SK-N-SH (cell line): ENCODE results near the gene INF2. TPM values are rescaled to one million over a fixed set of nuclear protein-coding genes. Genes with fewer than 3 reads are reported as not detected.

Experiments
- CTCF ChIA-PET: fragments of 300-600, 350-600 bp; formaldehyde crosslinking; extraction: SDS; loops from one replicate; lab custom pipeline; 2021; lab: Yijun Ruan, JAX
- POLR2A ChIA-PET: fragments of 350-600 bp; sonication (Branson Sonifier 250); formaldehyde crosslinking; extraction: SDS; loops from one replicate; lab custom pipeline; 2020; ENCODE audit warnings: antibody characterized with exemption, inconsistent platforms; lab: Yijun Ruan, JAX
- DNase-seq: peaks from one replicate; pipeline ENCODE4 v3.0.0; 2012
- H2AFZ ChIP-seq: fragments of 200-600 bp; sonication (generic); 2 replicates; pipeline ENCODE4 v1.8.1; 2016; ENCODE audit warnings: antibody characterized with exemption, mild to moderate bottlenecking, low read depth
- H3F3A ChIP-seq: fragments of 200-600 bp; sonication (generic); replicated peaks from 2 replicates; pipeline ENCODE3; 2016; ENCODE audit warnings: antibody characterized with exemption, mild to moderate bottlenecking; ENCODE audit not compliant: insufficient read depth
- H3K27ac ChIP-seq, 2 experiments: fragments of 200-500 bp in 1 of 2; fragments of 200-600 bp in 1 of 2; sonication (Bioruptor generic) in 1 of 2; sonication (generic), shearing (Covaris generic) in 1 of 2; 2 replicates each; pipeline versions ENCODE4 v1.5.1 to v1.6.1; 2014 to 2016; ENCODE audit warnings: low read depth in 2 of 2, inconsistent platforms in 1 of 2, low read length in 1 of 2, mild to moderate bottlenecking in 1 of 2, mixed read lengths in 1 of 2
- H3K27me3 ChIP-seq: fragments of 200-600 bp; sonication (generic), shearing (Covaris generic); 2 replicates; pipeline ENCODE4 v1.6.1; 2016; ENCODE audit warnings: mixed run types; ENCODE audit not compliant: insufficient read depth
- H3K36me3 ChIP-seq, 2 experiments: fragments of 200-500 bp in 1 of 2; fragments of 200-600 bp in 1 of 2; sonication (Bioruptor generic) in 1 of 2; sonication (generic) in 1 of 2; replicated peaks in 1 of 2; 2 replicates each; pipeline versions ENCODE3 to v1.5.1; 2014 to 2016; ENCODE audit warnings: low read length in 1 of 2, mild to moderate bottlenecking in 1 of 2; ENCODE audit not compliant: insufficient read depth in 2 of 2, control insufficient read depth in 1 of 2
- H3K4me1 ChIP-seq, 2 experiments: fragments of 200-500 bp in 1 of 2; fragments of 200-600 bp in 1 of 2; sonication (Bioruptor generic) in 1 of 2; sonication (generic), shearing (Covaris generic) in 1 of 2; 2 replicates each; pipeline versions ENCODE4 v1.5.1 to v1.6.1; 2014 to 2016; ENCODE audit warnings: low read depth in 1 of 2, low read length in 1 of 2, mixed run types in 1 of 2; ENCODE audit not compliant: insufficient read depth in 2 of 2, control insufficient read depth in 1 of 2
- H3K4me2 ChIP-seq: fragments of 200-600 bp; sonication (generic), shearing (Covaris generic); 2 replicates; pipeline ENCODE4 v1.6.1; 2017; ENCODE audit warnings: mixed run types
- H3K4me3 ChIP-seq, 2 experiments: fragments of 200-500 bp in 1 of 2; fragments of 200-600 bp in 1 of 2; sonication (Bioruptor generic) in 1 of 2; sonication (generic), shearing (Covaris generic) in 1 of 2; 2 replicates each; pipeline versions ENCODE4 v1.5.1 to v1.8.1; 2014 to 2016; ENCODE audit warnings: low read depth in 2 of 2, inconsistent platforms in 1 of 2, low read length in 1 of 2, mild to moderate bottlenecking in 1 of 2, mixed read lengths in 1 of 2, moderate library complexity in 1 of 2
- H3K79me2 ChIP-seq: fragments of 200-600 bp; sonication (generic); 2 replicates; pipeline ENCODE4 v1.8.1; 2017; ENCODE audit warnings: mild to moderate bottlenecking; ENCODE audit not compliant: insufficient read depth
- H3K9ac ChIP-seq: fragments of 200-600 bp; sonication (generic); 2 replicates; pipeline ENCODE4 v1.6.1; 2017; ENCODE audit warnings: mixed run types
- H3K9me2 ChIP-seq: fragments of 200-600 bp; sonication (generic); 2 replicates; pipeline ENCODE4 v1.6.1; 2017; ENCODE audit warnings: mixed run types
- H3K9me3 ChIP-seq: fragments of 200-600 bp; sonication (generic); 2 replicates; pipeline ENCODE4 v1.6.1; 2017; ENCODE audit warnings: mixed run types, mild to moderate bottlenecking, moderate library complexity
- H4K20me1 ChIP-seq: fragments of 200-600 bp; sonication (generic); 2 replicates; pipeline ENCODE4 v1.6.1; 2017; ENCODE audit warnings: mild to moderate bottlenecking, mixed run types; ENCODE audit not compliant: insufficient read depth
- EP300 ChIP-seq, 2 experiments: IDR thresholded peaks; 2 replicates each; pipeline versions ENCODE4 v1.4.0 to v1.6.1; 2012; ENCODE audit warnings: borderline replicate concordance in 1 of 2, low read depth in 1 of 2, low read length in 1 of 2
- FOSL2 ChIP-seq: IDR thresholded peaks from 2 replicates; pipeline ENCODE4 v1.4.0; 2012; ENCODE audit warnings: low read depth, mild to moderate bottlenecking, moderate library complexity, borderline replicate concordance
- FOXM1 ChIP-seq: IDR thresholded peaks from 2 replicates; pipeline ENCODE4 v1.4.0; 2012; ENCODE audit warnings: low read depth, mild to moderate bottlenecking
- MEF2A ChIP-seq: IDR thresholded peaks from 2 replicates; pipeline ENCODE4 v1.4.0; 2012; ENCODE audit warnings: low read depth, borderline replicate concordance
- MXI1 ChIP-seq: IDR thresholded peaks from 2 replicates; pipeline ENCODE4 v1.6.1; 2012; ENCODE audit warnings: mild to moderate bottlenecking, low read depth, low read length, improper control_type of control experiment
- NFIC ChIP-seq: IDR thresholded peaks from 2 replicates; pipeline ENCODE4 v1.4.0; 2012; ENCODE audit warnings: borderline replicate concordance
- NRF1 ChIP-seq: IDR thresholded peaks from 2 replicates; pipeline ENCODE4 v1.6.1; 2012; ENCODE audit warnings: low read depth, mild to moderate bottlenecking, low read length
- RCOR1 ChIP-seq: fragments of 150-350 bp; IDR thresholded peaks from 2 replicates; pipeline ENCODE4 v1.6.1; 2017; ENCODE audit warnings: antibody characterized with exemption, low read length
- SIN3A ChIP-seq: IDR thresholded peaks from 2 replicates; pipeline ENCODE4 v1.6.1; 2012; ENCODE audit warnings: low read depth, mild to moderate bottlenecking, low read length, moderate library complexity, borderline replicate concordance
- SMC3 ChIP-seq: IDR thresholded peaks from 2 replicates; pipeline ENCODE4 v1.6.1; 2012; ENCODE audit warnings: low read depth, low read length, improper control_type of control experiment
- TAF1 ChIP-seq: IDR thresholded peaks from 2 replicates; pipeline ENCODE4 v1.6.1; 2012; ENCODE audit warnings: low read depth, mild to moderate bottlenecking, low read length, moderate library complexity, borderline replicate concordance
- USF1 ChIP-seq: IDR thresholded peaks from 2 replicates; pipeline ENCODE4 v1.4.0; 2012; ENCODE audit warnings: low read depth, borderline replicate concordance
- USF2 ChIP-seq: fragments of 150-350 bp; IDR thresholded peaks from 2 replicates; pipeline ENCODE4 v1.6.1; 2017; ENCODE audit warnings: antibody characterized with exemption, low read length, low read depth, borderline replicate concordance
- YY1 ChIP-seq: IDR thresholded peaks from 2 replicates; pipeline ENCODE4 v1.4.0; 2012; ENCODE audit warnings: low read depth, mild to moderate bottlenecking
- WGBS: methylation state at CpG from one replicate; pipeline ENCODE4 v1.1.6; 2017; ENCODE audit warnings: low lambda C conversion rate; 5-methylcytosine and 5-hydroxymethylcytosine counted together
- polyA plus RNA-seq, 3 experiments: library from polyadenylated mRNA; depleted of rRNA; stranded (reverse); fragments of >200 nt; gene quantifications; 2 replicates each; pipeline ENCODE4 v1.2.3, GENCODE V29; 2012
- TF ChIP-seq, protein P1 (sequence below): IDR thresholded peaks from 2 replicates; pipeline ENCODE4; 2012
- TF ChIP-seq, protein P2 (sequence below): IDR thresholded peaks from 2 replicates; pipeline ENCODE4 v1.4.0; 2012; ENCODE audit warnings: low read depth, borderline replicate concordance
- TF ChIP-seq, protein P3 (sequence below): IDR thresholded peaks from 2 replicates; pipeline ENCODE4 v1.4.0; 2012; ENCODE audit warnings: low read depth

Gene INF2
- polyA plus RNA-seq, 1 of the 3 experiments (the other 2 are of a cell fraction) = 32.5 TPM

DNA sequence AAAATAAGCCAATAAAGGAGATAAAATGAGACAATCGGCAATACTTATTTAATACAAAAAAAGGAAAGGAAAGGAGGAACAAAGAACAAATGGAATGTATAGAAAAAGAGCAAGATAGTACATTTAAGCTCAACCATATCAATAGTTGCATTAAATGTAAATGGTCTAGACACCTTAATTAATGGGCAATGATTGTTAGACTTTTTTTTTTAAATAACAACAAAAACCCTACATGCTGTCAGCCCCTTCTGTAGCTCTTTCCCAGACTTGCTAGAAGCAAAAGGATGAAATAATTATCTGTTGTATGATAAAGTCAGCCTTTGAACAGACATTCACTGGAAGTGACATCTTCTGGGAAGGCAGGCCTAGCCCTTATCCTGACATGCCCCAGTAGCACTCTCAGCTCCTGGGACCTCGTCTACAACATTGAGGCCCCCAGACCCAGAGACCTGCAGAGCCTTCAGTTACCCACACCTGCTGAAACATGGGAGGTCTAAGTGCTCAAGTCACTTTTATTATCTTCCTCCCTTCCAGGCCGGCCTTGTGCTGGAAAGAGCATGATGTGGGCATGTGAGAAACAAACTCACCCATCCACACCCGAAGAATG, 76.9 kb downstream of the INF2 start:
- peaks cover 6 to 10% of the 10 kb centered on the region in 2 experiments for H3K36me3 ChIP-seq
- no peaks in the 10 kb centered on the region for H3K27me3 ChIP-seq
- WGBS = 88% methylated on average over 3 of the region's 4 CpGs
- H3K4me2 ChIP-seq = no peak overlapping the region
- H3K4me1 ChIP-seq = peaks cover 0 to 7% of the 10 kb centered on the region in 2 experiments; a peak in 1 of 4 replicates
- no peaks in the 10 kb centered on the region for H3K79me2 ChIP-seq
- ChIA-PET POLR2A (no interaction called here), CTCF (interaction anchor here (0.9 to 6.5 kb wide), 7 partner anchors 12 to 90 kb away, joined by 3 to 85 read pairs (median 25); partner anchors contain the start of genes AKT1 and SIVA1)
- H3K4me3 ChIP-seq = no peak overlapping the region
- H4K20me1 ChIP-seq = no peaks in the 10 kb centered on the region
- no peak overlapping the region for H2AFZ ChIP-seq
- DNase-seq = no peak
- no peaks in the 10 kb centered on the region for H3K9me3 ChIP-seq
- TF ChIP-seq SIN3A (no peak), NFIC (no peak), FOSL2 (no peak), MEF2A (no peak)
- peaks cover 28% of the 10 kb centered on the region for H3F3A ChIP-seq
- H3K9ac ChIP-seq = no peak overlapping the region
- H3K9me2 ChIP-seq = no peaks in the 10 kb centered on the region
- H3K27ac ChIP-seq = no peak overlapping the region

GRCh38 chr14:104766863-104767633, 77.6 kb downstream of the INF2 start:
- H3K36me3 ChIP-seq = peaks cover 8 to 17% of the 10 kb centered on the region in 2 experiments
- H4K20me1 ChIP-seq = no peaks in the 10 kb centered on the region
- TF ChIP-seq RCOR1 (no peak), TAF1 (no peak), SMC3 (no peak), NFIC (no peak), YY1 (no peak), NRF1 (no peak), FOSL2 (no peak), MXI1 (no peak), EP300 (IDR thresholded peaks at IDR 0.05; ENCODE audit: borderline replicate concordance in 1 of 2, low read depth in 1 of 2, low read length in 1 of 2) (no peak), USF1 (no peak), FOXM1 (no peak), USF2 (no peak)
- TF ChIP-seq, protein P1, sequence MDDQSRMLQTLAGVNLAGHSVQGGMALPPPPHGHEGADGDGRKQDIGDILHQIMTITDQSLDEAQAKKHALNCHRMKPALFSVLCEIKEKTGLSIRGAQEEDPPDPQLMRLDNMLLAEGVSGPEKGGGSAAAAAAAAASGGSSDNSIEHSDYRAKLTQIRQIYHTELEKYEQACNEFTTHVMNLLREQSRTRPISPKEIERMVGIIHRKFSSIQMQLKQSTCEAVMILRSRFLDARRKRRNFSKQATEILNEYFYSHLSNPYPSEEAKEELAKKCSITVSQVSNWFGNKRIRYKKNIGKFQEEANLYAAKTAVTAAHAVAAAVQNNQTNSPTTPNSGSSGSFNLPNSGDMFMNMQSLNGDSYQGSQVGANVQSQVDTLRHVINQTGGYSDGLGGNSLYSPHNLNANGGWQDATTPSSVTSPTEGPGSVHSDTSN = no peak
- TF ChIP-seq, protein P2, sequence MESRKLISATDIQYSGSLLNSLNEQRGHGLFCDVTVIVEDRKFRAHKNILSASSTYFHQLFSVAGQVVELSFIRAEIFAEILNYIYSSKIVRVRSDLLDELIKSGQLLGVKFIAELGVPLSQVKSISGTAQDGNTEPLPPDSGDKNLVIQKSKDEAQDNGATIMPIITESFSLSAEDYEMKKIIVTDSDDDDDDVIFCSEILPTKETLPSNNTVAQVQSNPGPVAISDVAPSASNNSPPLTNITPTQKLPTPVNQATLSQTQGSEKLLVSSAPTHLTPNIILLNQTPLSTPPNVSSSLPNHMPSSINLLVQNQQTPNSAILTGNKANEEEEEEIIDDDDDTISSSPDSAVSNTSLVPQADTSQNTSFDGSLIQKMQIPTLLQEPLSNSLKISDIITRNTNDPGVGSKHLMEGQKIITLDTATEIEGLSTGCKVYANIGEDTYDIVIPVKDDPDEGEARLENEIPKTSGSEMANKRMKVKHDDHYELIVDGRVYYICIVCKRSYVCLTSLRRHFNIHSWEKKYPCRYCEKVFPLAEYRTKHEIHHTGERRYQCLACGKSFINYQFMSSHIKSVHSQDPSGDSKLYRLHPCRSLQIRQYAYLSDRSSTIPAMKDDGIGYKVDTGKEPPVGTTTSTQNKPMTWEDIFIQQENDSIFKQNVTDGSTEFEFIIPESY = no peak
- TF ChIP-seq, protein P3, sequence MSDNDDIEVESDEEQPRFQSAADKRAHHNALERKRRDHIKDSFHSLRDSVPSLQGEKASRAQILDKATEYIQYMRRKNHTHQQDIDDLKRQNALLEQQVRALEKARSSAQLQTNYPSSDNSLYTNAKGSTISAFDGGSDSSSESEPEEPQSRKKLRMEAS = no peak
- no peak overlapping the region for H3K4me3 ChIP-seq
- H3K9me3 ChIP-seq = no peaks in the 10 kb centered on the region
- 91% methylated on average over 15 of the region's 15 CpGs for WGBS
- H2AFZ ChIP-seq = no peak overlapping the region
- POLR2A ChIA-PET = no interaction called here
- DNase-seq = no peak
- no peaks in the 10 kb centered on the region for H3K79me2 ChIP-seq
- H3K9ac ChIP-seq = no peak overlapping the region
- no peaks in the 10 kb centered on the region for H3K9me2 ChIP-seq
- CTCF ChIA-PET = interaction anchor here (0.6 to 6.5 kb wide), 10 partner anchors 12 to 89 kb away, joined by 3 to 85 read pairs (median 16); partner anchors contain the start of genes AKT1, SIVA1 and ZBTB42
- no peaks in the 10 kb centered on the region for H3K27me3 ChIP-seq
- peaks cover 0 to 7% of the 10 kb centered on the region in 2 experiments; a peak in 1 of 4 replicates for H3K4me1 ChIP-seq
- no peak overlapping the region for H3K27ac ChIP-seq
- no peak overlapping the region for H3K4me2 ChIP-seq
- peaks cover 32% of the 10 kb centered on the region for H3F3A ChIP-seq
